HCEC 1CT (cell line): Measurements from ENCODE around the gene PFDN1.
"Not testable (repeated sequence)": the region's sequence is repeated elsewhere in the genome, so short reads cannot be mapped to it uniquely, and the experiment has no call there.

Source experiments
- DNase-seq: peaks from one replicate; pipeline ENCODE4 v3.0.0-alpha.2; 2017

Gene PFDN1

GRCh38 chr5:140302786-140303639 is at the start of gene PFDN1:
PFDN1 (minus strand) TSS chr5:140303101; CDS start chr5:140303073, 28 bp downstream.
- DNase-seq, result peak; percentile 95

DNA sequence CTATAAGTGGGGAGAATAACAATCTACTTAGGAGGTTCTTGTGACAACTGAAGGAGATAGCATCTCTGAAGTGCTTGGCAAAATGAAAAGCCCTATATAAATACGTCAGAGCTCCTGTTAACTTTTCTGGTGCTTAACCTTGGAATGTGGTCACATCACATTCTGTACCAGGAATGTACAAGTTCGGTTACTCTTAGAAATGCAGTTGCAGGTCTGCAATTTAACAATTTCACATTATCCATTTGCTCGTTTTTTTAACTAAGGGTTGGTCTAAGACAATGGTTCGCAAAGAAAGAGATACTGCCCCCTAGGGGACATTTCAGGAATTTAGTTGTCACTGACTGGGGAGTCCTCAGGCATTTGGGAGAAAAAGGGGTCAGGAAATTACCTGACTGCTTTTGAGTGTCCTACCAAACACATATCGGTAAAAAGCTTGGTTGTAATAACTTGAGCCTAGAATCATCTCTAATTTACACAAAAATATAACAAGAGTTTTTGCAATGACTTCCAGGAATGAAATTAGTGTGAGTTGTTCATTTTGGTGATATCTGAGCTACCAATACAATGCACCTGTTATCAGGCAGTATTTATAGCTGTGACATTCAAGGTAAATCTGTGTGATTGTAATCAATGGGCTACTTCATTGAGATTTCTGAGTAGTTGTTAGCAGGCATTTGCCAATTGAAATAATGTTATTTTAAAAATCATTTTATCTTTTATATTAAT is 48.9 kb upstream of the PFDN1 start:
- peak; percentile 55 for DNase-seq

DNA sequence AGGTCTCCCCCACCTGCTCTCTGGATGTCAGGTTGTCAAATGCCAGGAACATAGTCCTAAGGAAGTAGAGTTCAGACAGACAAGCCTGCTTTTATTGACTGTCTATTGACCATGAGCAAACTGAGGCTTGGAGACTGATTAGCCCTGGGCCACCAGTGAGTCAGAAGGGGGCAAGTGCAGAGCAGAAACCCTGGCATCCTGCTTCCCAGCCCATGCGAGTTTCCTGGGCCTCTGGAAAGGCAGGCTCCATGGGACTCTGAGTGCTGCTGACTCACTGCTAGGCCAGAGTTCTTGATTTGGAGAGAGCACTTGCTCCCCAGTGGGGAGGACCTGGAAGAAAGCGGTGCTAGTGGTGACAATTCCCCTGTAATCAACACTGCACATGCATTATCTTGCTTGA is 46.3 kb upstream of the PFDN1 start:
- DNase-seq, result peak; percentile 37

DNA sequence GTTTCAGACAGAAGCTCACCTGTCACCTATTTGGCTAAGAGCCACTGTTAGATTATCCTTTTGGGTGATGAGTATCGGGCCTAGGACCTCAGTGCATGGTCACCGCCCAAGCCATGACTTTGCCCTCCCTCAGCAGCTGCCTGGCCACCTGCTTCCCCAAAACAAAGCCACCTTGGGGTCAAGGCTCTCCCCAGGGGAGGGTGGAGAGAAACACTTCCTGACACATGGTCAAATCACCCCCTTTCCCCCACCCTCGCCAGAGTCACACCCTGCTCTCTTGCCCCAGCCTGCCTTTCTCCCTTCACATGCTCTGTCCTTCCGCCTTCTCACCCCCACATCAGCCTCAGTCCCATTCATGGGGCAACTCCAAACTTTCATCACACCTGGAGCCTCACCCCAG is 45.2 kb upstream of the PFDN1 start:
- no peak for DNase-seq

DNA sequence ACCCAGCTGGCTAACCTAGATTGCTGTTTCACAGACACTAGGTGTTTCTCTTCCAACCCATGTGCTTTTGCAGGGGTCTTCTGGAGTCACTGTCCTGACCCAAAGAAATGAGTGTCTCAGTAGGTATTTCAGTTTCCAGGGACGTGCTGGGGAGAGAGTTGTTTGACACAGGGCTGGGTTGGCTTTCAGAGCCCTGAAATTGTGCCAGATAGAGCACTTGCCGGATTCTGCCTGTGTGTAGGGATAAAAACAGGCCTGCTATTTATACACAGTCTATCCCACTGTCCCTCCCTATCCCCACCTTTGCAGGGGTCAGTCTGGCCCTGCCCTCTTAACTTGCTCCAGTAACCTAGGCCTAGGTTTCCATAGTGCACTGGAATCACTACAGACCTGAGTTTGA is 44.5 kb upstream of the PFDN1 start:
- no peak for DNase-seq

DNA sequence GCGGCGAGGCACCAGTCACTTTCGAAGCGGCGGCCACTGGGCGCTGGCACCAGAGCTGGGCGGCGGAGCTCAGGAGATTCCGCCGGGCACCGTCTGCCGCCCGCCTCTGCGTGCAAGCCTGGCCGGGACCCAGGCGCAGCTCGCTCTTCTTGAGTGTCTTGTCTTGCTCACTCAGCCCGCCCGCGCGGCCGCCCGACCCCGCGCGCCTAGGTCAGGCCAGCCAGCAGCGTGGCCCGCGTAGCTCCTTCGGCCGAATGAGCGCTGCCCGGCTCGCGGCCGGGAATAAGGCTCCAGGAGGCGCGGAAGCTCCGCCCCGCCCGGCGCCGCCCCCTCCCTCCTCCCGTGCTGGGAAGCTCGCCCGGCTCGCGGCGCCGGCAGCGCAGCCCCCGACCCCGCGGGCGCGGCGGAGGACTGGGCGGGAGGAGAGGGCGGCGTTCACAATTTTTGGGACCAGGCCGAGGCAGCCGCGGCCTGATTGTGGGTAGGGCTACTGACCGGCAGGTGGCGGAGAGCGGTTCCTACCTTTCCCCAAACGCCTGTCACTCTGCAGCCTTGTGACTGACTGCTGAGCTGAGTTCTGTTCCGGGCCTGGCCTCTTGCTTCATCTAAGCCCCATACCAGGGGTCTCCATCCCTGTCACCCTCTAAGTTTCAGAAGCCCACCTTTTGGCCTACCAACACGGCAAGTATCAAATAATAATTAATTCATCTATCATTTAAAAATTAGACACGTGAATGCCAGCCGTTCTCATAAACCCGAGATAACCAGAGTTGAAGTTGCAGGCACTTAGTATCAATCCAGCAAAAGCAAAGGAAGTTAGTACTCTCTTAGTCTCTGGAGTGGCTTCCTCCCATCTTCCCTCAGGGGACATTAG is 43.7 kb upstream of the PFDN1 start, which contains the start of gene HBEGF:
HBEGF (minus strand) TSS at position 256 of the 874 bp plus-strand sequence. CDS start 275 bp downstream, outside the sequence.
- DNase-seq, result peak; percentile 70

DNA sequence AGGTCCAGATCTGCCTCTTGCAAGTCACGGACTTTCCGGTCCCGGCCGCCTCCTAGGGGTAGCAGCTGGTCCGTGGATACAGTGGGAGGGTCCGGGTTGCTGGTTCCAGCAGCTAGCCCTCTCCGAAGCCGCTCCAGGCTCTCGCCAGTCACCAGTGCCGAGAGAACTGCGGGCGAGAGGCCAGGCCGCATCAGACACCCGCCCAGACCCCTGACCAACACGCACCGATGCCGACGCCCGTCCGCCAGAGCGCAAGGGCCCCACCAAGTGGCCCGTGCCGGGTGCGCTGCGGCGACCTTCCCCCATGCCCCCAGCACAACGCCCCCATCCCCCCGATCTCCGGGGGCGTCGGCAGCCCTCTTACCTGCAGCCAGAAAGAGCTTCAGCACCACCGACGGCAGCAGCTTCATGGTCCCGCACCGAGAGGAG is 43.0 kb upstream of the PFDN1 start:
- DNase-seq, result peak; percentile 41

- DNase-seq, result no peak
Observed at GRCh38 chr5:140344683-140345423, 42.0 kb upstream of the PFDN1 start.

DNA sequence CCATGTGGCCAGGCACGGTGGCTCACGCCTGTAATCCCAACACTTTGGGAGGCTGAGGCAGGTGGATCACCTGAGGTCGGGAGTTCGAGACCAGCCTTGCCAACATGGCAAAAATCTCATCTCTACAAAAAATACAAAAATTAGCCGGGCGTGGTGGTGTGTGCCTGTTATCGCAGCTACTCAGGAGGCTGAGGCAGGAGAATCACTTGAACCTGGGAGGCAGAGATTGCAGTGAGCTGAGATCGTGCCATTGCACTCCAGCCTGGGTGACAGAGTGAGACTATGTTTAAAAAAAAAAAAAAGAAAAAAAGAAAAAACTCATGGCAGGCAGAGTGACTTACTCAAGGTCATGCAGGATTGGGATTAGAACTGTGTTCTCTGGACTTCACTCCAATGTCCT is 40.9 kb upstream of the PFDN1 start:
- not testable (repeated sequence) for DNase-seq

DNA sequence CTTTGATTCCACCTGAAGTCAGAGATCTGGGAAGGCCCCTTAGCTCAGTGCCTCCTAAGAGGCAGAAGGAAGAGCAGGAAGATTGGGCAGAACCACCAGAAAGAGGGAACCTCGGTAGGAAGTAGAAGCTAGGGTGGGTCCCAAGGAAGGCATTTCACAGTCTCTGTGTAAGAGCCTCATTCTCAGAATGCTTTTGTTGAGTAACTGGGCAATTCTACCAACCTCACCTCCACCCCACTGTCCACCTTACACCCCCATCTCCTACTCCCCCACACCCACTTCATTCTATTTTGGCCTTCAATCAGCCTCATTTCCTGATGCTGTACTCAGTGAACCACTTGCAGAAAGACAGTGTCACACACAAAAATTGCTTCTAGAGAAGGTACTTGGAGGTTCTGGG is 40.0 kb upstream of the PFDN1 start:
- no peak for DNase-seq

DNA sequence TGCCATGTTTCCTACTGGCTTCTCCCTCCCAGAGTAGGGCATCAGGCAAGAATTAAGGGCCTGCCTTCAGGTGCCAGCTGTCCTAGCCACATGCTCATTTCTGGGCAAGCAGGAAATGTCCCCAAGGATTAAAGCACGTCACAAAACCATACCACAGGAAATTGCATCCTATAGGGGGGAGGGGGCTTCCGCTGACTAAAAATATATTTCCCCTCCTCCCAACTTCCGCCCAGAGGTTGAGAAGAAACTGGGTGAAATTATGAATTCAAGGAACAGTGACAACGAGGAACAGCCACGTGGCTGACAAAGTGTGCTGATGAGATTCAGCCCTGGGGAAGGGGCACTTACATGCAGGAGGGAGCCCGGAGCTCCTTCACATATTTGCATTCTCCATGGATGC is 39.4 kb upstream of the PFDN1 start:
- DNase-seq, result no peak

GRCh38 chr5:140341591-140341990 is 38.7 kb upstream of the PFDN1 start:
- DNase-seq, result no peak

GRCh38 chr5:140340605-140341121 is 37.8 kb upstream of the PFDN1 start:
- no peak for DNase-seq

- no peak for DNase-seq
Observed at GRCh38 chr5:140339636-140340035, 36.7 kb upstream of the PFDN1 start.

- no peak for DNase-seq
Observed at GRCh38 chr5:140338908-140339307, 36.0 kb upstream of the PFDN1 start.

GRCh38 chr5:140338336-140338735 is 35.4 kb upstream of the PFDN1 start:
- DNase-seq, result no peak

DNA sequence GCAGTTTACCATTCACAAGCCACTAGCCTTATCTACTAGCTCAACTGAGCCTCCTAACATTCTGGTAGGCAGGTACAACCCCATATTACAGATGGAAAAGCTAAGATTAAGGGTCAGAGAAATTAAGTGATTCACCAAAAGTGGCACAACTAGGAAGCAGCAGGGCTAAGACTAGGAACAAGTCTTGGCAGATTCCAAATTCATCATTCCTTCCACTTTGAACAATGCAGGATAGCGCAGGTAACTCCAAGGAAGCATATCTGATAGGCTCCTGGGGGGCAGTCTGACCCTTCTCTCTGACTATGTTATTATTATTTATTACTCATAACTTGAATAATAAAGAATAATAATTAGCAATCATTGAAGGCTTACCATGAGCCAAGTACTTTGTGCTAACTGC is 35.0 kb upstream of the PFDN1 start:
- no peak for DNase-seq

DNA sequence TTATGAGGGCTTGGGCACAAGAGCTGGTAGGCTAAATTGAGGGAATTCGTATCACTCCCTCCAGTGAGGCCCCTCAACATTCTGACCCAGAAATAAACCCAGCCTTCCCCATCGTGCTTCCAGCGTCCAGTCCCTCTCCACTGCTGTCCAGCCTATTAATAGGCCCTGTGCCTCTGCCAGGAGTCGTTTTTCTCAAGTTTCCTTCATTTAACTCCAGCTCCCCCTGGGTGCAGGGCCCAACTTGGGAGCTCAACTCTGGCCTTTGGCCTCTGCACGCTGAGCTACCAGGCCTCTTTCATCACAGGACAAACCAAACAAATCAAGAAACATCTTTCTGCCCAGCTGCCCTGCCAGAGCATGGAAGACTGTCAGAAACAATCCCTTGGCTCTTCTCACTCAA is 33.5 kb upstream of the PFDN1 start:
- DNase-seq, result no peak

GRCh38 chr5:140331638-140332037 is 28.7 kb upstream of the PFDN1 start:
- no peak for DNase-seq

DNA sequence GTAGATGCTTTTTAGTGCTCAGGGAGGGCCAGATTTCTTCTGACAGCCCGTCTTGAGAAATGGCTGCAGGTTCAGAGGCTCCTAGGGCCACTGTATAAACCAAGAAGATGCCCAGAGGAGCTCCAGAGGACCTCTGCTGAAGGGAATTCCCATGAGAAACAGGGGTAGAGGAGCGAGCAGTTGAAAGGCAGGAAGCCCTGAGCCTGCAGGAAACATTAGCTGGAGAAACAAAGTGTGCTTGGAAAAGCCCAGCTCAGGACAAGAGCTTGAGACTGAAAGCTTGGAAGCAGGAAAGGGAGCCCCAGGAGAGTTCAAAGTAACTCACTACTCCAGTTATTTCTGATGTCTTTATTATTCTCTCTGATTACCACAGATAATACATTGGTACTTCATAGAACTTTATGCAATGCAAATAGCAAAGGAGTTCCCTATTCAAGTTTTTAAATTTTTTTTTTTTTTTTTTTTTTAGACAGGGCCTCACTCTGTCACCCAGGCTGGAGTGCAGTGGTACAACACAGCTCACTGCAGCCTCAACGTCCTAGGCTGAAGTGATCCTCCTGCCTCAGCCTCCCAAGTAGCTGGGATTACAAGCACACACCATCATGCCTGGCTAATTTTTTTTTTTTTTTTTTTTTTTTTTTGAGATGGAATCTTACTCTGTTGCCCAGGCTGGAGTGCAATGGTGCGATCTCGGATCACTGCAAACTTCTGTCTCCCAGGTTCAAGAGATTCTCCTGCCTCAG is 27.0 kb upstream of the PFDN1 start:
- no peak for DNase-seq

- DNase-seq, result no peak
Observed at GRCh38 chr5:140328036-140328764, 25.3 kb upstream of the PFDN1 start.
